ENCODE measurements around the gene REC8.
"Not testable (repeated sequence)": the region's sequence is repeated elsewhere in the genome, so short reads cannot be mapped to it uniquely, and the experiment has no call there.

REC8 gene

DNA sequence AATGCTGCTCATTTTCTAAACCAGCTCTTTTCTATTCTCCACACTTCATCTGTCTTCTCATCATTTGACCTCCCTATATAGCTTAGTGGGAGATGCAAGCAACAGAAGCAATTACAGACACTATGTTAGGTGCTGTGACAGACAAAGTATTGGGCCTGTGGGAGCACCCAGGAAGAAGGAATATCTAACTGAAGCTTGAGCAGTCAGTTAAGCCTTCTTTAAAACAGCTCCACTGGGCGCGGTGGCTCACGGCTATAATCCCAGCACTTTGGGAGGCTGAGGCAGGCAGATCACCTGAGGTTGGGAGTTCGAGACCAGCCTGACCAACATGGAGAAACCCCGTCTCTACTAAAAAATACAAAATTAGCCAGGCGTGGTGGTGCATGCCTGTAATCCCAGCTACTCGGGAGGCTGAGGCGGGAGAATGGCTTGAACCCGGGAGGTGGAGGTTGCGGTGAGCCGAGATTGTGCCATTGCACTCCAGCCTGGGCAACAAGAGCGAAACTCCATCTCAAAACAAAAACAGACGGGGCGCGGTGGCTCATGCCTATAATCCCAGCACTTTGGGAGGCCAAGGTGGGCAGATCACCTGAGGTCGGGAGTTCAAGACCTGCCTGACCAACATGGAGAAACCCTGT lies 31.5 kb downstream of the REC8 start:
- DNase-seq (ENCODE audit: low spot score) = not testable (repeated sequence)

DNA sequence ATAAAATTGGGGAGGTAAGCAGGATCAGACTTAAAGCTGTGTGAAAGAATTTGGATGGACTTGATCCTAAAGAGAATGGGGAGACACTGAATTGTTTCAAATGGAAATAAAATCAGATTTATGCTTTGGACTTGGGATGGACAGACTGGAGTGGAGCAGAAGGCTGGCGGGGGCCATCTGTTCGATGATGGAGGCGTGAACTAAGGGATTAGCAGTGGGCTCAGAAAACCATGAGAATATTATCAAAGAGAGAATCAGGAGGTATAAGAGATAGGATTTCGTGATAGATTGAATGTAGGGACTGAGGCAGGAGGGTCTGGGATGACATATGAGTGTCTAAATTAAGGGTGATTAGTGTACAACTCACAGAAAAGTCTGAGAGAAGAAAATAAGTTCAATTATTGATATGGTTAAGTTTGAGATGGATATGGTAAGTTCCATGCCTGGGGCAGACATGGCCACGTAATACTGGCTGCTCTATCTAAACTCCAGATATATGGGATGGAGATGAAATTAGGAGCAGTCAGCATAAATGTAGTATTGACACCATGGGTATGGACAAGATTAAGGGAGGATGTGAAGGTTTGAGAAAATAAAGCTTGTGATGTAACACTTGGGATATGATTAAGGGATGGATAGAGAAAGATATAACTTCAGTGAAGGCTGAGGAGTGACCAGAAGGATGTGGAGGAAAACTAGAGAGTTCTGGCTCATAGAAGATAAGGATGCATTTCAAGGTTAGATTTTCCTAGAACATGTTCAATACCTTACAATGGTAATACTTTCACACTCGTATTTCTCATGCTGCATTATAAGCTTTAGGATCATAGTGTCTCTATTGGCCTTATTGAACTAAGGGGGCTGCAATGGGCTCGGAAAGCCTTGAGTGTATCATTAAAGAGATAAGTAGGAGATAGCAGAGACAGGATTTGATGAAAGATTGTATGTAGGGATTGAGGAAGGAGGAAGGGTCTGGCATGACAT lies 32.6 kb downstream of the REC8 start:
- no peak for DNase-seq (ENCODE audit: low spot score)

DNA sequence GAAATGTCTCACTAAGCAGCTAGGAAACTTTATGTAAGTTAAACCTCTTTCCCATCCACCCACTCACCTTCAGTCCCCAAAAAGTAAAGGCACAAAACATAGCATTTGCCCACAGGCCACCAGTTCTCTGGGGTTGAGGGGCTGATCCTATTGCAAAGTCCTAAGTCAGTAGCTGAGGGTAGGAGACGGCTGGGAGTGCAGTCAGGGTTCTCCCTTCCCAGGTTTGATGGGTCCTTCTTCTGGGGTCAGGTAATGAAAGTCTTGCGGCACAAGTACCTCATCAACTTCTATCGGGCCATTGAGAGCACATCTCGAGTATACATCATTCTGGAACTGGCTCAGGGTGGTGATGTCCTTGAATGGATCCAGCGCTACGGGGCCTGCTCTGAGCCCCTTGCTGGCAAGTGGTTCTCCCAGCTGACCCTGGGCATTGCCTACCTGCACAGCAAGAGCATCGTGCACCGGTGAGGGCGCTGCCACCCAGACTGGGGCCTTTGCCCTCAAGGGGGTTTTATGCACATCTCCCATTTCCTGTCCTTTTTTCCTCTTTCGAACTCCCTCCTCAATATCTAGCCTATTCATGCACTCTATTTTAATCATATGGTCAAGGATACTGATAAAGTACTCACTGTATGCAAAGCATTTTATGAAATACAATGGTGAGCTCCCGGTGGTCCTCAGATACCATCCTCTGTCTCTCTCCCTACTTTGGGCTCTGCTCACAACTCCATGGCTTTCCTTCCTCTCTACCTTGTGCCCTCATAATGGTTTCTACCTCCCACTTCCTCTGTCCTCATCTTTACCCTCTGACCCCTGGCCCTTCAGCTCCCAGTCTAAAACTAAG lies 34.6 kb downstream of the REC8 start:
- DNase-seq (ENCODE audit: low spot score) = no peak

- DNase-seq (ENCODE audit: low spot score) = no peak
Measured at GRCh38 chr14:24207104-24207551, 35.2 kb downstream of the REC8 start.

DNA sequence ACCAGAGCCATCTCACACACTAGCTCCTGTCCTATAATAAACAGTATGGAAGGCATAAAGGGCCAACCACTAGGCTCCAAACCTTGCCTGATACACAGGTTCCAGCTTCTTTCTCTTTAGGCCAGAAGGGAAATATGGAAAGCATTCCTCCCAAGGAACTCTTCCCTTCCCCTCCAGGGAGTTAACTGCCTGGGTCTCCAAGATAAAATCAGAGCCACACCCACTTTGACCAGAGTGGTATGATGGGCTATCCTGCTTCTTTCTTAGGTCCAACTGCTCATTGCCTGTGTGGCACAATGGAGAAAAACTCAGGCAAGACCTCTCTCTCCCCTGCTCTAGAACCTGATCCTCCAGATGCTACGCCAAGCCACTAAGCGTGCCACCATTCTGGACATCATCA lies 35.7 kb downstream of the REC8 start:
- no peak for DNase-seq (ENCODE audit: low spot score)

DNA sequence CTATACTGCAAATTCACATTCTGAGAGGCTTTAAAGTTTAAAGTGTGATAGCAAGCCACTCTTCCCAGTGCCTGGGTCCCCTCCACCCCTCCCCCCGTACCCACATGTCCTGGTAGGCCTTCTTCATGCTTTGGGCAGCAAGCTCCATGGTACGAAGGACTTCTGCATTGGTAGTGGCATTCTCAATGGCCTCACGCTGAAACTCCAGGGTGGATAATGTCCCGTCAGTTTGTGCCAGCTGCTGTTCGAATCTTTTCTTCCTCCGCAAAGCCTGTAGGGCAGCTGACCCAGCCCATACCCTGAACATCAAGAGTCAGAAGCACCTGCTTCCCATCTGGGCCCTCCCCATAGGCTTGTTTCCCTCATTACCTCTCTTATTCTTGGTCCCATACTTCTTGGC lies 39.4 kb downstream of the REC8 start:
- DNase-seq (ENCODE audit: low spot score) = no peak

DNA sequence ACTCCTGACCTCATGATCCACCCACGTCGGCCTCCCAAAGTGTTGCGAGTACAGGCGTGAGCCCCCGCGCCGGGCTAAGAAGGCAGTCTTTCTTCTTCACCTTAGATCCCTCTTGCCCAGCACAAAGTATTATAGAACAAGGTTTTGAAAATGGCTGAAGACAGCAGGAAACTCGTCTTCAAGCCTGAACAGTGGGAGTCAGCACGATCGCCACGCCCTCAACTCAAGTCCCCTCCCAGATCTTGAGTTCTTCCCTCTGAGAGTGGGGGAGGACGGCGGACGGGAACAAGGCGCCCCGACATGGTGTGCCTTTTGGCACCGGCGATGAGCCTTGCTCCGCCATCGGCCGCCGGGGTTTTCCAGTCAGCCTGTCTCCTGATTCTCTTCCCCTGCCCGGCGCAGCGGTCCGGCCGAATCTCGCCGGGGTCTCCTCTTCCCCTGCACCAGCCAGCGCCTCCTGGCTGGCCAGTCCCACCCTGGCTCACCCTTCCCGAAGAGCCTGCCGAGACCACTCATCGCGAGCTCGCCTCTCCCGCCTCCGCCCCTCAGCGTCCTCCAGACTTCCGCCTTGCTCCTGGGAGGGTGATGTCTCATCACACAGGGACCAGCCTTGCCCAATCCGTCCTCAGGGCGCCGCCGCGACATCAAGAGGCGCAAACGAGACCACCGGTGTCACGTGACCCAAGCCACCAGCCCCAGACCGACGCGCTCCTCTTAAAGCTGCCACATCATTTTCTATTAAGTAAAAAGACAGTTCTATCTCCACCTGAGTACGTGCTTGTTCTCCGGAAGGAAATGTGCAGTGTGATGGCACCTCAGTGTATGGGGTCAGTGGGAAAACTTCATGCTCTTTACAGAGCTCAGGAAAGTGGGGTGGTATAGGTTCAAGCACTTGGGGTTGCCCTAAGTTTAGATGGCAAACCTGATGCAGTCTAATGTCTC lies 41.3 kb downstream of the REC8 start, which contains the start of gene CHMP4A:
CHMP4A (minus strand) TSS at position 565 of the 942 bp plus-strand sequence; CDS start at position 516, 49 bp downstream.
- peak; percentile 98 for DNase-seq (ENCODE audit: low spot score)

DNA sequence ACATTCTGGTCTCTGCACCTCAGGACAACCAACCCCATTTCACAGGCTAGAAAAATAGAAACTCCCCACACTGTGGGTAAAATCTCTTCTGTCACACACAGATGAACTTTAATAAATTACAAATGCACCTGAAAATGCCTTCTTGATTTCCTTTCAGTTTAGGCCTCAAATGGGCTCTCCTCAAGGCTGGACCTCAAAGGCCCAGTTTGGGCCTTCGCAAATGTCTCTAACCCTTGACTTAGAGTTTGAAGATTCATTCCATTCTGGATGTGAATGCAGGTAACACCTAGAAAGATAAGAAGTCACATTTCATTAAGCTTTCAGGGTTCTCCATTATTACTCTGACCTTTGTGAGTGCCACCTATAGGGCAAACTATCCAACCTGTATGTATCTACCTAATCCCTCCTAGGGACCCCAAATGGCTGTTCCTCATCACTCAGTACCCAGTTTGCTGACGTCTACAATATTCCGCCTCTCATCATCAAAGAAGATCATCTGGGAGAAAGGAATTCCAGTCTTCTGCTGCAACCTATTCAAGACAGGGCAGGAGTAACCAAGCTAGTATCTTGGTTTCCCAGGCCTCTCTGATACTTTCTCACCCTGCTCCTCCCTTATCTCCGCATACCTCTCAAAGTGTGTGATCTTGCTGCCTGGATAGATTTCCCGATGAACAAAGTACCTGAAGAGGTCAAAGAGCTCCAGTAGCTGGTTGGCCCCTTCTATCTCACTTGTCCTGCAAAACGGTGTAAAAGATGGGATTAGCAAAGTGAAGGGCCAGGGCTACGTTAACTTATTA lies 42.2 kb downstream of the REC8 start:
- DNase-seq (ENCODE audit: low spot score) = no peak

GRCh38 chr14:24215495-24216344 lies 43.8 kb downstream of the REC8 start, which contains the start of gene MDP1:
Gene MDP1 (minus strand): TSS chr14:24216066. CDS start chr14:24215955, 111 bp downstream.
- DNase-seq (ENCODE audit: low spot score) = peak; percentile 92

DNA sequence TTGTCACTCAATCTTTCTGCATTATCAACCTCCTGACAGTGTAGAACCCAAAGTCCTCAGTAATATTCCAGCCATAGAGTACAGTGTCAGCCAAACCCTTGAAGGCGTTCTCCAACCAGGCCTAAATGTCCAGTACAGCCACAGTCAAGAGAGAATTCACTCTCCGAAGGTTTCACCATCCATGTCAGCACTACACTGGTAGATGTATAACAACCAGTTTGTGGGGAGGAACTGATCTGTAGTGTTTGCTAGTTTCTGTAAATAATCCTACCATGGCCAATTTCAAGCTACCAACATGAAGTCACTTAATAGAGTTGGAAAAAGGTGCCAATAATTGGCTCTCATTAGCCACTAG lies 44.4 kb downstream of the REC8 start:
- no peak for DNase-seq (ENCODE audit: low spot score)

DNA sequence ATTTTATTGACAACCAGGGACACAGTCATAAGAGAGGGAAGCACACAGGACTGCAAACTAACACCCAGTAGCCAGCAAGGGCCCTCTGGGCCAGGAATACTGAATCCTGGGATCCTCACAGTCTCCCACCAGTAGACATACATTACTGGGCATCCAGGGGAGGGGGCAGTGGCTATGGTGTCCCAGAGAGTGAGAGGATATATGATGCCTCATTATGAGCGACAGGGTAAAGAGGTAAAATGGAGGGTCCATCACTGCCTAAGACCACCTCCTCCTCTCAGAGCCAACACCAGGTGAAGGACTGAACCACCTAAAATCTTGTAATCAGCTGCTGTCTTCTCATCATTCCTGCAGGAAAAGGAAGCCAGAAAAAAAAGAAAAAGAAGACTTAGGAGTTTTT lies 45.0 kb downstream of the REC8 start:
- not testable (repeated sequence) for DNase-seq (ENCODE audit: low spot score)

DNA sequence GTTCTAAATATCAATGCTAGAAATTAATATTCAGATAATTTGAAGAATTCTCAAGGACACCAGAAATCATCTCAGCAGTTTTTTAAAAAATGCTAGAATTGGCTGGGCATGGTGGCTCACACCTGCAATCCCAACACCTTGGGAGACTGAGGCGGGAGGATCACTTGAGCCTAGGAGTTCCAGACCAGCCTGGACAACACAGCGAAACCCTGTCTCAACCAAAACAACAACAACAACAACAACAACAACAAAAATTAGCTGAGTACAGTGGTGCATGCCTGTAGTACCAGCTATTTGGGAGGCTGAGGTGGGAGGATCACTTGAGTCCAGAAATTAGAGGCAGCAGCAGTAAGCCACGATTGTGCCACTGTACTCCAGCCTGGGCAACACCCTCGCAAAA lies 47.2 kb downstream of the REC8 start:
- DNase-seq (ENCODE audit: low spot score) = no peak

DNA sequence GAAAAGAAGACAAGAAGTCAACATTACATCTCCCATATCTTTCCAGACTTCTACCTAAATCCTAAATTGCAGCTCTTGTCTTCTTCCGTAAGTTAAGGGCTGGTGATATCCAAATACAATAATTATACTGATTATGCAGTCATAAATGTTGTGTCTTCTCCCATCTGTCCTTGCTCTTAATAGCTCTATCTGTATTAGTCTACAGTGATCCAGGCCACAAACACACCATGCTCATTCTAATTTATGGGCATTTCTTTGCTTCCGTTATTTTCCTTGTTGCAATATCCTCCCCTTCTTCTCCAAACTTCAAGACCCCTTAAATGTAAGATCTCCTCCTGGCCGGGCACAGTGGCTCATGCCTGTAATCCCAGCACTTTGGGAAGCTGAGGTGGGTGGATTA lies 47.6 kb downstream of the REC8 start:
- no peak for DNase-seq (ENCODE audit: low spot score)

DNA sequence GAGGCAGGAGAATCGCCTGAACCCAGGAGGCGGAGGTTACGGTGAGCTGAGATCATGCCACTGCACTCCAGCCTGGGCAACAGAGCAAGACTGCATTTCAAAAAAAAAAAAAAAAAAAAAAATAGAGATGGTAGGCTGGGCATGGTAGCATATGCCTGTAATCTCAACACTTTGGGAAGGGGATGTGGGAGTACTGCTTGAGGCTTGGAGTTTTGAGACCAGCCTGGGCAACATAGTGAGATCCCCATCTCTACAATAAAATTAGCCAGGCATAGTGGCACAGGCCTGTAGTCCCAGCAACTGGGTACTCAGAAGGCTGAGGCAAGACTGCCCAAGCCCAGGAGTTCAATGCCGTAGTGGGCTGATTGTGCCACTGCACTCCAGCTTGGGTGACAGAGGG lies 51.1 kb downstream of the REC8 start:
- DNase-seq (ENCODE audit: low spot score) = not testable (repeated sequence)

- DNase-seq (ENCODE audit: low spot score) = peak; percentile 70
Measured at GRCh38 chr14:24224618-24225071, 52.8 kb downstream of the REC8 start.

DNA sequence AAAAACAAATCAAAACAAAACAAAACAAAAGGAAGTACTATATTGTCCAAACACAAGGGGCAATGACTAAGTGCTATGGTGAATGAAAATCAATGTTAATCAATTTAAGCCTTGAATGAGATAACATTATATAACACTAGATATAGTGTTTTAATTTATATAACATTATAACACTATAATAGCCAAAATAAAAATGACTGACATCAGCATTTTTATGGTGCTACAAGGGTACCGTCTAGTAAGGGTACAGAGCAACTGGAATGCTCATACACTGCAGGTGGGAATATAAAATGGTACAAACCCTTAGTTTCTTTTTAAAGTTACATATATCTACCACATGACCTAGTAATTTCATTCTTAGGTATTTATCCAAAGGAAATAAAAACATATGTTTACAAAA lies 54.6 kb downstream of the REC8 start:
- DNase-seq (ENCODE audit: low spot score) = no peak

GRCh38 chr14:24228902-24229301 lies 57.0 kb downstream of the REC8 start:
- no peak for DNase-seq (ENCODE audit: low spot score)
